AG04450 (cell line): ENCODE measurements around the gene ZFX. TPM values are rescaled to one million over a fixed set of nuclear protein-coding genes. Genes with fewer than 3 reads are reported as not detected.

ENCODE experiments used
- CTCF ChIA-PET: fragments of 300-600, 350-600 bp; formaldehyde crosslinking; extraction: SDS; loops from one replicate; lab custom pipeline; 2022; ENCODE audit warnings: antibody characterized with exemption, inconsistent platforms; lab: Charles Lee
- POLR2A ChIA-PET: fragments of 350-600 bp; formaldehyde crosslinking; extraction: SDS; loops from one replicate; lab custom pipeline; 2021; ENCODE audit warnings: antibody characterized with exemption, inconsistent platforms; lab: Yijun Ruan, JAX
- DNase-seq: peaks from one replicate; pipeline ENCODE4 v3.0.0-alpha.2; 2011; ENCODE audit warnings: low read depth, low spot score
- H3K27ac ChIP-seq: one replicate; pipeline ENCODE4 v1.5.1; 2012; ENCODE audit warnings: low read depth, low read length, control low read depth
- H3K27me3 ChIP-seq: one replicate; pipeline ENCODE4 v1.6.0; 2012; ENCODE audit warnings: low read length; ENCODE audit not compliant: control insufficient read depth, insufficient read depth
- H3K4me3 ChIP-seq: 2 replicates; pipeline ENCODE4 v1.5.1; 2011; ENCODE audit warnings: mild to moderate bottlenecking, low read depth, low read length, control low read depth
- H3K9me3 ChIP-seq: 2 replicates; pipeline ENCODE4 v1.5.1; 2012; ENCODE audit warnings: low read length; ENCODE audit not compliant: control insufficient read depth, insufficient read depth
- CTCF ChIP-seq: IDR thresholded peaks from 2 replicates; pipeline ENCODE4 v1.5.1; 2011; ENCODE audit warnings: low read depth, low read length, control low read depth, inconsistent platforms
- polyA plus RNA-seq: library from polyadenylated mRNA; depleted of rRNA; stranded (reverse); fragments of >200 nt; gene quantifications from 2 replicates; pipeline ENCODE4 v1.2.3, GENCODE V29; 2011

ZFX gene
- polyA plus RNA-seq, 1 experiment = 23.1 TPM

GRCh38 chrX:24257011-24257410 is 107.5 kb downstream of the ZFX start:
- no peak for TF ChIP-seq CTCF
- H3K27ac ChIP-seq = no peak overlapping the region
- CTCF ChIA-PET = interaction anchor here (1.0 kb wide), 1 partner anchor 242 kb away, joined by 3 read pairs; no protein-coding TSS in a partner anchor
- POLR2A ChIA-PET = no interaction called here
- no peak for DNase-seq
- H3K9me3 ChIP-seq = no peaks in the 10 kb centered on the region
- no peaks in the 10 kb centered on the region for H3K27me3 ChIP-seq
- H3K4me3 ChIP-seq = no peak overlapping the region

- Histone ChIP-seq H3K4me3 (no peak overlapping the region), H3K27me3 (no peaks in the 10 kb centered on the region), H3K27ac (no peak overlapping the region), H3K9me3 (no peaks in the 10 kb centered on the region)
- CTCF ChIA-PET = interaction anchor here (0.7 to 3.6 kb wide), 15 partner anchors 9 to 579 kb away, joined by 3 to 40 read pairs (median 4); no protein-coding TSS in a partner anchor
- peak; percentile 34 for DNase-seq
- POLR2A ChIA-PET = no interaction called here
- peak; percentile 64 for TF ChIP-seq CTCF
Measured at GRCh38 chrX:24259544-24260240, 110.2 kb downstream of the ZFX start.

GRCh38 chrX:24260842-24261550 is 111.5 kb downstream of the ZFX start:
- CTCF ChIA-PET = interaction anchor here (0.6 to 3.6 kb wide), 5 partner anchors 110 to 482 kb away, joined by 3 to 40 read pairs (median 5); no protein-coding TSS in a partner anchor
- no peak overlapping the region for H3K27ac ChIP-seq

GRCh38 chrX:24262309-24262708 is 112.8 kb downstream of the ZFX start:
- Histone ChIP-seq H3K27ac (no peak overlapping the region), H3K27me3 (no peaks in the 10 kb centered on the region), H3K4me3 (no peak overlapping the region), H3K9me3 (no peaks in the 10 kb centered on the region)
- no peak for TF ChIP-seq CTCF
- no peak for DNase-seq
- ChIA-PET POLR2A (no interaction called here), CTCF (no interaction called here)

More at GRCh38 chrX:24260842-24261550, 111.5 kb downstream of the ZFX start:
- Histone ChIP-seq H3K9me3 (no peaks in the 10 kb centered on the region), H3K27me3 (no peaks in the 10 kb centered on the region), H3K4me3 (no peak overlapping the region)
- TF ChIP-seq CTCF = no peak
- DNase-seq = no peak
- POLR2A ChIA-PET = interaction anchor here (0.8 kb wide), 1 partner anchor 204 kb away, joined by 3 read pairs; the partner anchor contains the start of gene PDK3

- no peak for DNase-seq
Measured at GRCh38 chrX:24264383-24264782, 114.9 kb downstream of the ZFX start.

More at GRCh38 chrX:24264383-24264782, 114.9 kb downstream of the ZFX start:
- ChIA-PET POLR2A (no interaction called here), CTCF (no interaction called here)
- no peaks in the 10 kb centered on the region for H3K9me3 ChIP-seq
- H3K27me3 ChIP-seq = no peaks in the 10 kb centered on the region
- no peak for TF ChIP-seq CTCF
- no peak overlapping the region for H3K4me3 ChIP-seq
- no peak overlapping the region for H3K27ac ChIP-seq
